HCT116 (cell line): ENCODE measurements around the gene KCNH2. TPM values are rescaled to one million over a fixed set of nuclear protein-coding genes. Genes with fewer than 3 reads are reported as not detected.

Source experiments
- ATAC-seq: fragments of 200-7000 bp; cut with Tn5 transposase; 2 replicates; pipeline ENCODE4 v1.9.1; 2020; ENCODE audit warnings: mild to moderate bottlenecking, moderate library complexity
- BruUV-seq: library from RNA; stranded (reverse); fragments of 400-500 nt; replicated peaks from 2 replicates; lab custom pipeline; 2021; lab: Mats Ljungman, UMichigan
- CTCF ChIA-PET: fragments of 300-600 bp; sonication (Branson Sonifier 250); formaldehyde crosslinking; loops from one replicate; lab custom pipeline; 2021; ENCODE audit warnings: antibody characterized with exemption; lab: Charles Lee
- POLR2A ChIA-PET: fragments of 300-600, 350-600 bp; sonication (Branson Sonifier 250); formaldehyde crosslinking; loops from one replicate; lab custom pipeline; 2021; ENCODE audit warnings: antibody characterized with exemption; lab: Charles Lee
- RAD21 ChIA-PET, 2 experiments: fragments of 300-600 bp; sonication (Branson Sonifier 250); formaldehyde crosslinking; loops; one replicate each; lab custom pipeline; 2023; ENCODE audit warnings: low total read pairs in 2 of 2; ENCODE audit not compliant: uncharacterized antibody in 2 of 2, unreplicated experiment in 2 of 2, low non-redundant PET in 1 of 2; lab: Charles Lee
- DNase-seq: peaks from one replicate; pipeline ENCODE4 v3.0.0-alpha.2; 2010; ENCODE audit warnings: low read depth, low spot score
- H2AFZ ChIP-seq: fragments of 200-600 bp; shearing (Covaris generic), sonication (generic); 2 replicates; pipeline ENCODE4 v1.6.1; 2017; ENCODE audit warnings: low read depth, mixed run types, mixed read lengths, antibody characterized with exemption, low read length; ENCODE audit not compliant: poor library complexity, severe bottlenecking
- H3K27ac ChIP-seq: 2 replicates; pipeline ENCODE4 v1.5.1; 2012; ENCODE audit warnings: low read depth, low read length
- H3K27me3 ChIP-seq: fragments of 200-600 bp; sonication (generic); 2 replicates; pipeline ENCODE4 v1.6.1; 2016; ENCODE audit warnings: mixed run types, low read length, mixed read lengths; ENCODE audit not compliant: insufficient read depth
- H3K36me3 ChIP-seq, 2 experiments: fragments of 200-500 bp in 1 of 2; fragments of 200-600 bp in 1 of 2; sonication (Bioruptor generic) in 1 of 2; sonication (generic) in 1 of 2; 2 replicates each; pipeline versions ENCODE4 v1.5.1 to v1.6.1; 2014 to 2016; ENCODE audit warnings: low read length in 2 of 2, inconsistent platforms in 1 of 2, mixed read lengths in 1 of 2, mixed run types in 1 of 2; ENCODE audit not compliant: insufficient read depth in 2 of 2, control insufficient read depth in 1 of 2
- H3K4me1 ChIP-seq, 2 experiments: fragments of 200-600 bp in 1 of 2; sonication (generic) in 1 of 2; 2 replicates each; pipeline versions ENCODE4 v1.5.1 to v1.6.1; 2012 to 2017; ENCODE audit warnings: low read length in 2 of 2, inconsistent platforms in 1 of 2, mild to moderate bottlenecking in 1 of 2, mixed read lengths in 1 of 2, mixed run types in 1 of 2, moderate library complexity in 1 of 2; ENCODE audit not compliant: insufficient read depth in 2 of 2, control insufficient read depth in 1 of 2
- H3K4me2 ChIP-seq: fragments of 200-600 bp; sonication (generic); 2 replicates; pipeline ENCODE4 v1.6.1; 2017; ENCODE audit warnings: mixed run types, low read length, mixed read lengths
- H3K4me3 ChIP-seq, 2 experiments: fragments of 200-600 bp in 1 of 2; sonication (generic) in 1 of 2; replicated peaks in 1 of 2; 2 replicates each; pipeline ENCODE4 v1.5.1; 2011 to 2016; ENCODE audit warnings: low read length in 2 of 2, control low read depth in 1 of 2, low read depth in 1 of 2, mild to moderate bottlenecking in 1 of 2, mixed read lengths in 1 of 2, mixed run types in 1 of 2
- H3K79me2 ChIP-seq: fragments of 200-600 bp; sonication (generic); 2 replicates; pipeline ENCODE4 v1.6.1; 2017; ENCODE audit warnings: mild to moderate bottlenecking, mixed run types, low read length, moderate library complexity, mixed read lengths; ENCODE audit not compliant: insufficient read depth
- H3K9ac ChIP-seq: fragments of 200-600 bp; sonication (generic); 2 replicates; pipeline ENCODE4 v1.6.1; 2016; ENCODE audit warnings: low read length, mixed read lengths
- H3K9me2 ChIP-seq: fragments of 200-600 bp; sonication (generic), shearing (Covaris generic); 2 replicates; pipeline ENCODE4 v1.6.1; 2017; ENCODE audit warnings: mixed run types, mild to moderate bottlenecking, moderate library complexity; ENCODE audit not compliant: insufficient read depth
- H3K9me3 ChIP-seq, 2 experiments: fragments of 200-500 bp in 1 of 2; fragments of 200-600 bp in 1 of 2; sonication (Bioruptor generic) in 1 of 2; sonication (generic) in 1 of 2; 2 replicates each; pipeline ENCODE4 v1.6.1; 2014 to 2017; ENCODE audit warnings: low read length in 2 of 2, mixed read lengths in 2 of 2, inconsistent platforms in 1 of 2, low read depth in 1 of 2, mild to moderate bottlenecking in 1 of 2, mixed run types in 1 of 2, moderate library complexity in 1 of 2; ENCODE audit not compliant: control insufficient read depth in 1 of 2, insufficient read depth in 1 of 2
- H4K20me1 ChIP-seq: fragments of 200-600 bp; sonication (generic), shearing (Covaris generic); 2 replicates; pipeline ENCODE4 v1.6.1; 2017; ENCODE audit warnings: mixed run types, mild to moderate bottlenecking, moderate library complexity; ENCODE audit not compliant: insufficient read depth
- CBX3 ChIP-seq: IDR thresholded peaks from 2 replicates; pipeline ENCODE4 v1.6.1; 2012; ENCODE audit warnings: low read depth
- EZH2 ChIP-seq: fragments of 200-600 bp; sonication (generic); IDR thresholded peaks from 2 replicates; pipeline ENCODE4 v1.6.1; 2017; ENCODE audit warnings: antibody characterized with exemption, mixed run types
- RAD21 ChIP-seq: IDR thresholded peaks from 2 replicates; pipeline ENCODE4 v1.6.1; 2012; ENCODE audit warnings: low read depth, mild to moderate bottlenecking
- SRF ChIP-seq: IDR thresholded peaks from 2 replicates; pipeline ENCODE4 v1.6.1; 2012; ENCODE audit warnings: low read depth
- YY1 ChIP-seq: IDR thresholded peaks from 2 replicates; pipeline ENCODE4 v1.6.1; 2011; ENCODE audit warnings: low read length, low read depth, moderate library complexity, mild to moderate bottlenecking; ENCODE audit not compliant: insufficient replicate concordance; ENCODE audit errors: extremely low read depth
- intact Hi-C: fragments of 100-400 bp; cut with micrococcal nuclease; formaldehyde crosslinking; loops from 2 replicates; pipeline ENCODE4 v1.10.0; 2022
- total RNA-seq: library from RNA; stranded (reverse); gene quantifications from one replicate; pipeline ENCODE4 v1.2.1, GENCODE V29; 2021; ENCODE audit not compliant: unreplicated experiment
- TF ChIP-seq, protein P1 (sequence below), 3 experiments: fragments of 200-600 bp in 1 of 3; sonication (generic) in 1 of 3; IDR thresholded peaks in 2 of 3; conservative IDR thresholded peaks in 1 of 3; 2 replicates each; pipeline ENCODE4 v1.5.1; 2012 to 2017; ENCODE audit warnings: low read depth in 2 of 3, low read length in 2 of 3, antibody characterized with exemption in 1 of 3, borderline replicate concordance in 1 of 3, control low read depth in 1 of 3, mild to moderate bottlenecking in 1 of 3, mixed read lengths in 1 of 3, mixed run types in 1 of 3, moderate library complexity in 1 of 3; ENCODE audit not compliant: insufficient read depth in 1 of 3

KCNH2 gene
- total RNA-seq, 1 experiment from 2014 or later, result 9.7 TPM

DNA sequence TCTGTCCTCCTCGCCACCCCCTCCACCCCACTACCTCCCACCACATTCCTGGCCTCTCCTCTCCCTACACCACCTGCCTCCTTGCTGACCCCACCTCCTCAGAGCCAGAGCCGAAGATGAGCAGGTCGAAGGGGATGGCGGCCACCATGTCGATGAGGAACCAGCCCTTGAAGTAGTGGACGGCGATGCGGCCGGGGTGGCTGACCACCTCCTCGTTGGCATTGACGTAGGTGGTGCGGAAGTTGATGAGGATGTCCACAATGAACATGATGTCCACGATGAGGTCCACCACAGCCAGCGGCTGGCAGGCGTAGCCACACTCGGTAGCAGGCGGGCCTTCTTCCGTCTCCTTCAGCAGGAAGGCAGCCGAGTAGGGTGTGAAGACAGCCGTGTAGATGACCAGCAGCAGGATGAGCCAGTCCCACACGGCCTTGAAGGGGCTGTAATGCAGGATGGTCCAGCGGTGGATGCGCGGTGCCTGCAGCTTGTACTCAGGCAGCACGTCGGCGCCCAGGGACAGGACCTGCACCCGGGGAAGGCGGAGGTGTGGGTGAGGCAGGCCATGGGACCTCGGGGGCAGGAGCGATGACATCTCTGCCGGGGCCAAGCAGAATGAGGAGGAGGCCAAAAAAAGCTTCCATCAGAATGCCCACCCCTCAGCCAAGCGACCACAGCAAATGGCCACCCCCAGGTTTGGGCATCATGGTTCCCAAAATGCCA is 25.6 kb downstream of the KCNH2 start:
- CTCF ChIA-PET, result no interaction called here
- H3K9me2 ChIP-seq, result no peaks in the 10 kb centered on the region
- POLR2A ChIA-PET, result no interaction called here
- no peaks in the 10 kb centered on the region for H4K20me1 ChIP-seq
- intact Hi-C loops, result no loop called here
- TF ChIP-seq EZH2 (no peak), RAD21 (no peak), CBX3 (no peak), SRF (no peak)
- TF ChIP-seq, all 23 proteins: peak for 0
- H3K27me3 ChIP-seq, result no peaks in the 10 kb centered on the region
- H3K4me1 ChIP-seq, result no peaks in the 10 kb centered on the region
- BruUV-seq, result no TSS peak
- RAD21 ChIA-PET, result no interaction called here
- H2AFZ ChIP-seq, result no peak overlapping the region
- no peak overlapping the region for H3K27ac ChIP-seq
- H3K79me2 ChIP-seq, result no peaks in the 10 kb centered on the region
- DNase-seq (no peak), ATAC-seq (no peak)
- no peaks in the 10 kb centered on the region for H3K36me3 ChIP-seq
- H3K4me3 ChIP-seq, result no peak overlapping the region
- no peaks in the 10 kb centered on the region for H3K9me3 ChIP-seq
- H3K9ac ChIP-seq, result no peak overlapping the region
- H3K4me2 ChIP-seq, result no peak overlapping the region

GRCh38 chr7:150951521-150951920 is 26.6 kb downstream of the KCNH2 start:
- Histone ChIP-seq H3K4me3 (no peak overlapping the region), H3K36me3 (no peaks in the 10 kb centered on the region), H3K4me2 (no peak overlapping the region), H3K9me2 (no peaks in the 10 kb centered on the region), H3K9me3 (no peaks in the 10 kb centered on the region), H3K27ac (no peak overlapping the region), H3K27me3 (no peaks in the 10 kb centered on the region), H4K20me1 (no peaks in the 10 kb centered on the region), H3K9ac (no peak overlapping the region), H3K79me2 (no peaks in the 10 kb centered on the region), H2AFZ (no peak overlapping the region), H3K4me1 (no peaks in the 10 kb centered on the region)
- CTCF ChIA-PET, result no interaction called here
- no peak for DNase-seq
- TF ChIP-seq, protein P1, sequence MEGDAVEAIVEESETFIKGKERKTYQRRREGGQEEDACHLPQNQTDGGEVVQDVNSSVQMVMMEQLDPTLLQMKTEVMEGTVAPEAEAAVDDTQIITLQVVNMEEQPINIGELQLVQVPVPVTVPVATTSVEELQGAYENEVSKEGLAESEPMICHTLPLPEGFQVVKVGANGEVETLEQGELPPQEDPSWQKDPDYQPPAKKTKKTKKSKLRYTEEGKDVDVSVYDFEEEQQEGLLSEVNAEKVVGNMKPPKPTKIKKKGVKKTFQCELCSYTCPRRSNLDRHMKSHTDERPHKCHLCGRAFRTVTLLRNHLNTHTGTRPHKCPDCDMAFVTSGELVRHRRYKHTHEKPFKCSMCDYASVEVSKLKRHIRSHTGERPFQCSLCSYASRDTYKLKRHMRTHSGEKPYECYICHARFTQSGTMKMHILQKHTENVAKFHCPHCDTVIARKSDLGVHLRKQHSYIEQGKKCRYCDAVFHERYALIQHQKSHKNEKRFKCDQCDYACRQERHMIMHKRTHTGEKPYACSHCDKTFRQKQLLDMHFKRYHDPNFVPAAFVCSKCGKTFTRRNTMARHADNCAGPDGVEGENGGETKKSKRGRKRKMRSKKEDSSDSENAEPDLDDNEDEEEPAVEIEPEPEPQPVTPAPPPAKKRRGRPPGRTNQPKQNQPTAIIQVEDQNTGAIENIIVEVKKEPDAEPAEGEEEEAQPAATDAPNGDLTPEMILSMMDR (IDR thresholded peaks at IDR 0.05 in 2 of 3, conservative IDR thresholded peaks at IDR 0.05 in 1 of 3; ENCODE audit: borderline replicate concordance in 1 of 3, insufficient read depth in 1 of 3, low read depth in 2 of 3, low read length in 2 of 3), result no peak
- TF ChIP-seq YY1, result no peak
- POLR2A ChIA-PET, result no interaction called here
- BruUV-seq, result no TSS peak
- ATAC-seq, result no peak
- RAD21 ChIA-PET, result no interaction called here
- intact Hi-C loops, result no loop called here
